ENCODE measurements around the gene COL9A3.

Gene COL9A3

GRCh38 chr20:62880147-62880934 lies 63.5 kb downstream of the COL9A3 start:
- DNase-seq (ENCODE audit: low spot score) = no peak

- DNase-seq (ENCODE audit: low spot score) = no peak
These were observed 64.2 kb downstream of the COL9A3 start for GRCh38 chr20:62880935-62881661.

- DNase-seq (ENCODE audit: low spot score) = no peak
These were observed 65.0 kb downstream of the COL9A3 start for GRCh38 chr20:62881662-62882395.

- no peak for DNase-seq (ENCODE audit: low spot score)
These were observed 65.6 kb downstream of the COL9A3 start for GRCh38 chr20:62882426-62882825.

GRCh38 chr20:62884556-62884955 lies 67.7 kb downstream of the COL9A3 start:
- no peak for DNase-seq (ENCODE audit: low spot score)

GRCh38 chr20:62885046-62885895 lies 68.4 kb downstream of the COL9A3 start:
- DNase-seq (ENCODE audit: low spot score) = no peak

- no peak for DNase-seq (ENCODE audit: low spot score)
These were observed 69.3 kb downstream of the COL9A3 start for GRCh38 chr20:62885896-62886708.

GRCh38 chr20:62886709-62887058 lies 69.8 kb downstream of the COL9A3 start:
- DNase-seq (ENCODE audit: low spot score) = no peak

- DNase-seq (ENCODE audit: low spot score) = no peak
These were observed 70.5 kb downstream of the COL9A3 start for GRCh38 chr20:62887152-62887859.

- DNase-seq (ENCODE audit: low spot score) = no peak
These were observed 71.0 kb downstream of the COL9A3 start for GRCh38 chr20:62887860-62888239.

GRCh38 chr20:62888406-62888805 lies 71.6 kb downstream of the COL9A3 start:
- no peak for DNase-seq (ENCODE audit: low spot score)

- DNase-seq (ENCODE audit: low spot score) = no peak
These were observed 72.1 kb downstream of the COL9A3 start for GRCh38 chr20:62888910-62889309.

- DNase-seq (ENCODE audit: low spot score) = no peak
These were observed 72.6 kb downstream of the COL9A3 start for GRCh38 chr20:62889411-62889810.

GRCh38 chr20:62889871-62890270 lies 73.0 kb downstream of the COL9A3 start:
- no peak for DNase-seq (ENCODE audit: low spot score)

- no peak for DNase-seq (ENCODE audit: low spot score)
These were observed 73.6 kb downstream of the COL9A3 start for GRCh38 chr20:62890444-62890843.

Measured in putamen (tissue), 1 donor.